ENCODE data around the gene PLD4. TPM values are rescaled to one million over a fixed set of nuclear protein-coding genes. Genes with fewer than 3 reads are reported as not detected.

The PLD4 gene
- total RNA-seq, 2 donors from 2014 or later: 1.1 to 4.0 TPM

DNA sequence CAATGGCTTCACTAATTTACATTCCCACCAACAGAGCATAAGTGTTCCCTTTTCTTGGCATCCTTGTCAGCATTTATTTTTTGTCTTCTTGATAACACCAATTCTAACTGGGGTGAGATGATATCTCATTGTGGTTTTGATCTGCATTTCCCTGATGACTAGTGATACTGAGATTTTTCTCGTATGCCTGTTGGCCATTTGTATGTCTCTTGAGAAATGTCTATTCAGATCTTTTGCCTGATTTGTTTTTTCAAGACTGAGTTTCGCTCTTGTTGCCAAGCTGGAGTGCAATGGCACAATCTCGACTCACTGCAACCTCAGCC lies 4.7 kb upstream of the PLD4 start:
- H3K27ac Mint-ChIP-seq: no peak overlapping the region
- H3K4me3 Mint-ChIP-seq: no peak overlapping the region
- no peaks in the 10 kb centered on the region for H3K36me3 Mint-ChIP-seq (ENCODE audit: low read depth)
- peaks cover 16% of the 10 kb centered on the region for H3K27me3 Mint-ChIP-seq
- H3K4me1 Mint-ChIP-seq: peaks cover 3% of the 10 kb centered on the region
- no peaks in the 10 kb centered on the region for H3K9me3 ChIP-seq (ENCODE audit: control insufficient read depth, low read length, poor library complexity, severe bottlenecking)
- DNase-seq: no peak
- no peak for ATAC-seq

DNA sequence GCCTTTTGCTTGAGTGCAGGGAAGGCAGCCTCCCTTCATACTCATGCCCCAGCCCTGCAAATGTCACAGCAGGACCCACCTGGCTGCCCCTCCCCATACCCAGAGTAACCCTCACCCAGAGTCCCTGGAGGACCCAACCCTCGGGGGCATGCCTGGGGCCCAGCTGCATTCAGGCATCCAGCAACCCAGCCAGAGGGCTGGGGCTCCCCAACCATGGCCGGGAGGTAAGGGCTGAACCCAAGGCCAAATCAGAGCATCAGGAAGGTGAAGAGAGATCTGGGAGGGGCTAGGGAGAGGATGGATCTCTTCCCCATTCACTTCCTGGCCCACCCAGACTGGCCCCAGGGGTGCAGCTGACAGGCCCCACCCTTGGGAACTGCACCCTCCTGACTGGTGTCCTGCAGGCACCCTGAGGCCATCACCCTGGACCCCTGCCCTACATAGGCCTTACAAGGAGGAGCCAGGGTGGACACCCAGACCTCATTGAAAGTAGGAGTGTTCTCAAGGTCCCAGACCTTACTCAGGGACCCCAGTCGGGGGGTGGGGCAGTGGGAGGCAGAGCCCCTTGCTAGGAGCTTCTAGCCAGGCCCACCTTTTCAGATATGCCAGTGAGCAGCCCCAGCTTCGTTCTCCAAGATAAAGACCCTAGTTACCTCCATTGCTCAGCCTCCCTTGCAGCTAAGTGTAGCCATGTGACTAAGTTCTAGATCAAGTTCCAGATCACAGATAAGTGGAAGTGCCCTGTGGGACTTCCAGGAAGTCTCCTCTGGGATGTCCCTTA lies 849 bp upstream of the PLD4 start:
- no peaks in the 10 kb centered on the region for H3K36me3 Mint-ChIP-seq (ENCODE audit: low read depth)
- H3K27me3 Mint-ChIP-seq: peaks cover 15% of the 10 kb centered on the region
- DNase-seq (no peak), ATAC-seq (no peak)
- no peak overlapping the region for H3K4me3 Mint-ChIP-seq
- no peaks in the 10 kb centered on the region for H3K9me3 ChIP-seq (ENCODE audit: control insufficient read depth, low read length, poor library complexity, severe bottlenecking)
- no peak overlapping the region for H3K27ac Mint-ChIP-seq
- peaks cover 3% of the 10 kb centered on the region for H3K4me1 Mint-ChIP-seq

DNA sequence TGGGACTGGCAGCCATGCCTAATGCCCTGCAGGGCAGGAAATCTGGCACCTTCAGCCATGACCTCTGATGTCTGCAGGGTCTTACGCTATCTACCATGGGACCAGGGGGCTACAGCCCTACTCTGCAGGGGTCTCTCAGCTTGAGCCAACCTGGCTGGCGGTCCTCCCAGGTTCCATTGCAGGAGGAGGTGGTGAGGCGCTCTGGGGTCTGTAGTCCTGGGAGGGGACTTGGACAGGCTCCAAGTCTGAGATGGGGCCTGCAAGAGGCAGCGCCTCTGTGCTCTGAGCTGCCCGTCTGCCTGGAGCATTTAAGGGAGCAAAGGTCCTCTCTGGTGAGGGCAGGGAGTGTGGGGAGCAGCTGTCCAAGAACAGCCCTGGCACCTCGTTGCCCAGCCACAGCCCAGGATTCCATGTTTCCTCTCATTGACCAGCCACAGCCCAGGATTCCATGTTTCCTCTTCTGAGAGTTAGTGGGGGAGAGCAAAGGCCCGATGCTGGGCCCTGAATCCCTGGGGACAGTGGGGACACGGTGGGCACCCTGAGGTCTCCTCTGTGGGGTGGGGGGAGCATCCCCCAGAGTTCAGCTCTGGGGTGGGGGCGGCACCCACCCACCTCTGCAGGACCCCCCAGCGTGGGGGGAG lies 655 bp downstream of the PLD4 start:
- H3K36me3 Mint-ChIP-seq (ENCODE audit: low read depth): no peaks in the 10 kb centered on the region
- no peak for ATAC-seq
- H3K27ac Mint-ChIP-seq: no peak overlapping the region

DNA sequence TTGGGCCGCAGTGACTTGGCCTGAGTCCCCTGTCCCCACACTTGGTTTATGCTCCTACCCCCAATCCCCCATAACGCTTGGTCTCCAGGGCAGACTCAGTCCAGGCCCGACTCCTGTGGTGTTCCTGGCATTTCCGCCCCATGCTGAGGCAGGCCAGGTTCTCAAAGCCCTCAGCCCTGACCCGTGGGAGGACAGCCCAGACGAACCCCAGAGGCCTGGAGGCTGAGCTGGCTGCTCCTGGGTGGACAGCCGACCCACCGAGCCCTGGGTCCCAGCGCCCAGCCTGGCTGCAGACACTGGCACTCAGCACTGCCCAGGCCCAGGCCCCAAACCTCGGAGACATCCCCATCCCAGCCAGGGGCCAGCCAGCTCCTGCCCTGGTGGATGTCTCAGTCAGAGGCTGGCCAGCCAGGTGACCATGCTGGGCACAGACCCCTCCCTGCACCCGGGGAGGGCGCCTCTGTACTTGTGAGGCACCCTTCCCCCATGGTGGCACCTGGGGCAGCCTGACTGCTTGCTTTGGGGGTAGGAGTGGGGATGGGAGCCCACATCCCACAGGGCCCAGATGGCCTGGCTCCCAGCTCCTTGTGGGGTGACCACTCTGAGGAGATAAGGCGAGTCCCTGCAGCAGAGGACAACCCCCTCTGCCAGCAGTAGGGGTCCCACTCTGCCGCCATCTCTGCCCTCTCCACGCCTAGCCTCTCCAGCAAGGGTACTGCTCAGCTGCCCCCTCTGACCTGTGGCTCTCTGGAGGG lies 1.4 kb downstream of the PLD4 start:
- no peaks in the 10 kb centered on the region for H3K4me1 Mint-ChIP-seq
- H3K9me3 ChIP-seq (ENCODE audit: control insufficient read depth, low read length, poor library complexity, severe bottlenecking): no peaks in the 10 kb centered on the region
- no peak overlapping the region for H3K27ac Mint-ChIP-seq
- peaks cover 13% of the 10 kb centered on the region for H3K27me3 Mint-ChIP-seq
- H3K4me3 Mint-ChIP-seq: no peak overlapping the region
- DNase-seq: no peak
- no peaks in the 10 kb centered on the region for H3K36me3 Mint-ChIP-seq (ENCODE audit: low read depth)
- no peak for ATAC-seq

More for the DNA sequence above, 655 bp downstream of the PLD4 start:
- peaks cover 13% of the 10 kb centered on the region for H3K27me3 Mint-ChIP-seq
- no peak for DNase-seq
- no peak overlapping the region for H3K4me3 Mint-ChIP-seq
- no peaks in the 10 kb centered on the region for H3K9me3 ChIP-seq (ENCODE audit: control insufficient read depth, low read length, poor library complexity, severe bottlenecking)
- H3K4me1 Mint-ChIP-seq: no peaks in the 10 kb centered on the region

DNA sequence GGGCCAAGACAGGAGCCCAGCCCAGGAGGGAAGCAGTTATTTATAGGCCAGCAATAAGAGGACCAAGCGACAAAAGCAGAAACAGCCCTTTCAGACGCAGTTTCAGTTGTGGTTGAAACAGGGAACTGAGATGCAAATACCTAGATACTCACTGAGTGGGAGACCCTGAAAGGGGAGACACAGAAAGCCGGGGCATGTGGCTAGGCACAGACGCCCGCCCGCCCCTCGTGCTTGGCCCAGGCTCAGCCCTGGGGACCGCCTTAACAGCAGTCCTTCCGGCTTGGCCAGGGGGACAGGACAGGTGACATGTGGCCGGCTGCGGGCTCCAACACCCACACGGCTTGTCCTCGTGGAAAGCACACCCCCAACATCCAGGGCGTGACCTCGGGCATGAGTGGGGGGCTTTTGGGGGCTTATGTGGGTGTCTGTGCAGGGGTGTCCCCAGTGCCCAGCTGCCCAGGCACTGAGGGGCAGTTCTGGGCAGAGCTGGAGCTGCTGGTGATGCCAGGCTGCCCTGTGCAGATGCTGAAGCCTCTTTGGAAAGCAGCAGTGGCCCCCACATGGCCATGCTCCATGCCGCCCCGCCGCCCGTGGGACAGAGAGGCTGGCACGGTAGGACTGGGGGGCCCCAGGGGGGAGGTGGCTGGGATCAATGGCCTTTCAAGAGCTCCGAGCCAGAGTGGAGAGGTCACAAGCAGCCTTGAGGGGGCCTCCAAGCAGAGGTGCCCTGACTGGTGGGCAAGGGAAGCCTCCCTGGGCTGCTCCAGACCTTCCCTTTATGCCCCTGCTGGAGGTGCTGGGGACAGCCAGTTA lies 2.1 kb downstream of the PLD4 start:
- H3K27me3 Mint-ChIP-seq: peaks cover 13% of the 10 kb centered on the region
- no peak for DNase-seq
- H3K4me1 Mint-ChIP-seq: no peaks in the 10 kb centered on the region
- H3K27ac Mint-ChIP-seq: no peak overlapping the region
- no peak overlapping the region for H3K4me3 Mint-ChIP-seq
- no peaks in the 10 kb centered on the region for H3K9me3 ChIP-seq (ENCODE audit: control insufficient read depth, low read length, poor library complexity, severe bottlenecking)
- peak; percentile 38 for ATAC-seq
- H3K36me3 Mint-ChIP-seq (ENCODE audit: low read depth): no peaks in the 10 kb centered on the region

DNA sequence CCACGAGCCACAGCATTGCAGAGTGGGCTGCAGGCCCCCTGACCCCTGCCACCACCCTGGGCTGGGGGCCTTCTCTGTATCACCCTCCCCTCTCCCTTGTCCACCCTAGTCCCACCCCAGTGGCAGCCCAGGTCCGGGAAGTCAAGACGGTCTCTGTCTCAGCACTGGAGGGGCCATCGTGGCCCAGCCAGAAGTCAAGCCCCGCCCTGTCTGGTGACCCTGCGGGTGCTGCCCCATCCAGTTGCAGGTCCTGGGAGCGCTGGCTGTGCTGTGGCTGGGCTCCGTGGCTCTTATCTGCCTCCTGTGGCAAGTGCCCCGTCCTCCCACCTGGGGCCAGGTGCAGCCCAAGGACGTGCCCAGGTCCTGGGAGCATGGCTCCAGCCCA lies 2.7 kb downstream of the PLD4 start:
- Mint-ChIP-seq H3K4me3 (no peak overlapping the region), H3K36me3 (ENCODE audit: low read depth) (no peaks in the 10 kb centered on the region), H3K27ac (no peak overlapping the region), H3K4me1 (no peaks in the 10 kb centered on the region), H3K27me3 (peaks cover 13% of the 10 kb centered on the region)
- ATAC-seq (no peak), DNase-seq (no peak)
- no peaks in the 10 kb centered on the region for H3K9me3 ChIP-seq (ENCODE audit: control insufficient read depth, low read length, poor library complexity, severe bottlenecking)

DNA sequence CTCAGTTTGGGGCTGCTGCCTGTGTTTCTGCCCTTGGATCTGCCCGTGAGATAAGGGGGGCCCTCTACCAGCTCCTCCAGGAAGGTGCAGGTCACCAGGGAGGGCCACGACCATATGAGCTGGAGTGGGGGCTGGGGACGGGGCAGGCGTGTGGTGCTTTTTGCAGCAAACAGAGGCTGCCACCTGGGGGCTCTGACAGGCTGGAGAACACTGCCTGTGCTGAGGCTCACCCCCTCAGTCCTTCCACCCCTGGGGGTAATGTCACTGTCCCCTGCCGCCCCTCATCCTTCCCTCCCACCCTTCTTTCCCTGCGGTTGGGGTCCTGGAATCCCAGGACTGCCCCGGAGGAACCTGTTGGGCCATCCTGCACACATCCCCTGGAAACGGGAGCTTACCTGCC lies 3.2 kb downstream of the PLD4 start:
- Mint-ChIP-seq H3K4me3 (no peak overlapping the region), H3K27ac (no peak overlapping the region), H3K27me3 (peaks cover 13% of the 10 kb centered on the region), H3K36me3 (ENCODE audit: low read depth) (no peaks in the 10 kb centered on the region), H3K4me1 (no peaks in the 10 kb centered on the region)
- H3K9me3 ChIP-seq (ENCODE audit: control insufficient read depth, low read length, poor library complexity, severe bottlenecking): no peaks in the 10 kb centered on the region
- DNase-seq (no peak), ATAC-seq (no peak)

DNA sequence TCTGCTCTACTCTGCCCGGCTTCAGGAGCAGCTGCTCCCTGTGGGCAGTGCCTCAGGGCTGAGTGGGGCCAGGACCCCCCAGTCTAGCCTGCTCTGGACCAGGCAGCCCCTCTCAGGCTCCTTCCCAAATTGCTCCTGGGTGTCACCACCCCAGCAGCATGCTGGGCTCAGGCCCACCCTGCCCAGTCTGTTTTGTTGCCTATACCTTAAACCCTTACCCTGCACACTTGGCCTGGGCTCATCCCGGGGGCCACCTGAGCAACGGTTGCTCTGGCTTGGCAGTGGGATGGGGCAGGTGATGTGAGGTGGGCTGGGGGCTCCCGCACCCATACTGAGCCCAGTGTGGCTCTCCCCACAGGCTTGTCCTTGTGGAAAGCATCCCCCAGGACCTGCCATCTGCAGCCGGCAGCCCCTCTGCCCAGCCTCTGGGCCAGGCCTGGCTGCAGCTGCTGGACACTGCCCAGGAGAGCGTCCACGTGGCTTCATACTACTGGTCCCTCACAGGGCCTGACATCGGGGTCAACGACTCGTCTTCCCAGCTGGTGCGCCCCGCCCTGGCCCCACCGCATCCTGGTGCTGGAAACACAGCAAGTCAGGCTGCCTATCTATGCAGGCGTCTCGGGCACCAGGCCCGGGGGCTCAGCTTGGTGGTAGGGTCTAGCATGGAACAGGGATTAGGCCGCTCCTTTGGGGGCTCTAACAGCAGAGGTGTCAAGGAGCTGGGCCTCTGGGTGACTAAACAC lies 3.9 kb downstream of the PLD4 start:
- H3K27me3 Mint-ChIP-seq: peaks cover 13% of the 10 kb centered on the region
- no peaks in the 10 kb centered on the region for H3K9me3 ChIP-seq (ENCODE audit: control insufficient read depth, low read length, poor library complexity, severe bottlenecking)
- H3K27ac Mint-ChIP-seq: no peak overlapping the region
- peaks cover 2% of the 10 kb centered on the region for H3K4me1 Mint-ChIP-seq
- DNase-seq: no peak
- no peaks in the 10 kb centered on the region for H3K36me3 Mint-ChIP-seq (ENCODE audit: low read depth)
- no peak overlapping the region for H3K4me3 Mint-ChIP-seq
- ATAC-seq: no peak

DNA sequence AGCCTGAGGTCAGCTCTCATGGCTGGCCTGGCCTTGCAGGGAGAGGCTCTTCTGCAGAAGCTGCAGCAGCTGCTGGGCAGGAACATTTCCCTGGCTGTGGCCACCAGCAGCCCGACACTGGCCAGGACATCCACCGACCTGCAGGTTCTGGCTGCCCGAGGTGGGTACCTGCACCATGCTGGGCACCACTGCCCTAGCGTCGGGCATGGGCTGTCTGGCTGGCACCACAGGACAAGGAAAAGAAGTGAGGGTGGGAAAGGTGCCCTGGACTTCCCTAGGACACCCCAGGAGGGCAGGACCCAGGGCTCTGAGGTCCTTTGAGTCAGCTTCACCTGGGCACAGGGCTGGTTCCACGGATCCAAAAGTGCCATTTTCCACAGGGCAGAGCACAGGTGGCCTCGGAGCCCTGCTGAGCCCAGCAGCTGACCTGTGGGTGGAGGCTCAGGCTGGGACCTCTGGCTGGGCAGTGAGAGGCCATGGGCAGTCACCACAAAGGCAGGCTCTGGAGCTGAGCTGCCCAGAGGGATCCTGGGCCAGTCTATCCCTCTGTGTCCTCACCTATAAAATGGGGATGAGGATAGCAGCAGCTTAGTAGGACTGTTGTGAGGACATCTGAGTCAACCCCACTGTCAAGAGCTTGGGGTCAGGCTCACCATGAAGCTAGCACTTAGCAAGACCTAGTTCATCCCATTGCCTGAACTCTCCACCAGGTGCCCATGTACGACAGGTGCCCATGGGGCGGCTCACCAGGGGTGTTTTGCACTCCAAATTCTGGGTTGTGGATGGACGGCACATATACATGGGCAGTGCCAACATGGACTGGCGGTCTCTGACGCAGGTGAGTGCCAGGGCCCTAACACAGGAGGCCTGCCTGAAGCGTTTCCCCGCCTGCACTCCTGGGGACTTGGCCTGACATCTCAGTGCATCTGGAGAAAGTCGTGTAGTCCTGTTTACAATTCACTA lies 4.9 kb downstream of the PLD4 start:
- peaks cover 16% of the 10 kb centered on the region for H3K27me3 Mint-ChIP-seq
- H3K4me1 Mint-ChIP-seq: peaks cover 3% of the 10 kb centered on the region
- no peaks in the 10 kb centered on the region for H3K9me3 ChIP-seq (ENCODE audit: control insufficient read depth, low read length, poor library complexity, severe bottlenecking)
- H3K36me3 Mint-ChIP-seq (ENCODE audit: low read depth): no peaks in the 10 kb centered on the region
- no peak for ATAC-seq
- no peak for DNase-seq
- no peak overlapping the region for H3K27ac Mint-ChIP-seq
- H3K4me3 Mint-ChIP-seq: no peak overlapping the region

DNA sequence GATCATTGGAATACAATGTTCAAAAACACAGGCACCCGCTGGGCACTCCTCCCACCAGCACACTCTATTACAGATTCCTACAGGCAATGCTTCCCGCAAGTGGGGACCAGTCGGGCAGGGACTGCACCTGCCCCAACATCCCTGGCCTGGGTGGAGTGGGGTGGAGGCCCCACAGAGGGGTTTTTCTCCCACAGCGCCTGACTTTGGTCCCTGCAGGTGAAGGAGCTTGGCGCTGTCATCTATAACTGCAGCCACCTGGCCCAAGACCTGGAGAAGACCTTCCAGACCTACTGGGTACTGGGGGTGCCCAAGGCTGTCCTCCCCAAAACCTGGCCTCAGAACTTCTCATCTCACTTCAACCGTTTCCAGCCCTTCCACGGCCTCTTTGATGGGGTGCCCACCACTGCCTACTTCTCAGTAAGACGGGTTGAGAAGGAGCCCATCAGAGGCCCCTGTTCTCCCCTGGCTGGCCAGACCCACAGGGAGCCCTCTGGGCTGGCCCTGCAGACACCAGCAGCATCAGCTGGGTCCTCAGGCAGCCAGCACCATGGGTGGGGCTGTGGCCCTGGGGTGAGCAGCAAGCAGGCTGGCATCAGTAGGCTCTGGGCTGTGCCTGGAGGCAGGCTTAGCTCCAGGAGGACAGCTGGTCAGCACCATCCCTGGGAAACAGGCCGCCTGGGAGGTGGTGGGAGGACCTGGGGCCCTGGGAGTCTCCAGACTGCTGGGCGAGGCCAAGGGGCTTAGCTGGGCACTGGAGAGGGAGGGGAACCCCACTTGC lies 6.0 kb downstream of the PLD4 start:
- H3K4me3 Mint-ChIP-seq: no peak overlapping the region
- no peaks in the 10 kb centered on the region for H3K36me3 Mint-ChIP-seq (ENCODE audit: low read depth)
- peaks cover 21% of the 10 kb centered on the region for H3K27me3 Mint-ChIP-seq
- H3K27ac Mint-ChIP-seq: no peak overlapping the region
- no peaks in the 10 kb centered on the region for H3K9me3 ChIP-seq (ENCODE audit: control insufficient read depth, low read length, poor library complexity, severe bottlenecking)
- peaks cover 4% of the 10 kb centered on the region for H3K4me1 Mint-ChIP-seq
- ATAC-seq (no peak), DNase-seq (peak in 1 of 3 donors; percentile 8)

DNA sequence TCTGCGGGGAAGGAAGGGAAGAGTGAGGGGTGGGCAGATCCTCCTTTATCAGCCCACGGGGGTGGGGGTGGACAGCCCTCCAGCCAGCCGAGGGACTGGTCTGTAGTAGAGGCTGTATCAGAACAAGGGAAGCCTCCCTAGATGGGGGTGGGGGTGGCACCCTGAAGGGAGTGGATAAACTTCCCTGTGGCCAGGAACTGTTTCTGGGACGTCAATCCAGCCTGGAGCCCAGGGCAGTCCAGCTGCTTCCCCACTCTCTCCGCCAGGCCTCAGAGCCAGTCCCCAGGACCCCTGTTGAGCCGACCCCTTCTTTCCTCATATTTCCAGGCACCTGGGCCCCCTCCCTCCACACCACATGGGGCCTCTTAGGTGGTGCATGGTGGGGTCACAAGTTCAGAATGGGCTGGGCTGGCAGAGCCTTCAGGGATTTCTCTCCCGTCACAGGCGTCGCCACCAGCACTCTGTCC lies 6.7 kb downstream of the PLD4 start:
- Mint-ChIP-seq H3K4me1 (peaks cover 4% of the 10 kb centered on the region), H3K27ac (no peak overlapping the region), H3K36me3 (ENCODE audit: low read depth) (no peaks in the 10 kb centered on the region), H3K27me3 (peaks cover 21% of the 10 kb centered on the region), H3K4me3 (no peak overlapping the region)
- H3K9me3 ChIP-seq (ENCODE audit: control insufficient read depth, low read length, poor library complexity, severe bottlenecking): no peaks in the 10 kb centered on the region
- peak in 1 of 3 donors; percentile 8 for DNase-seq
- no peak for ATAC-seq
